IPS DF 6.9 (cell line): ENCODE results near the gene DEFB131A.
"Not testable (repeated sequence)": the region's sequence is repeated elsewhere in the genome, so short reads cannot be mapped to it uniquely, and the experiment has no call there.

Experiments
- DNase-seq: peaks from one replicate; pipeline ENCODE4 v3.0.0-alpha.2; 2013; ENCODE audit warnings: low read depth, low spot score
- H3K27ac ChIP-seq: one replicate; pipeline ENCODE4 v1.5.1; 2013; ENCODE audit warnings: low read length, control low read depth
- H3K27me3 ChIP-seq: 2 replicates; pipeline ENCODE4 v1.6.1; 2013; ENCODE audit warnings: mild to moderate bottlenecking, low read length; ENCODE audit not compliant: control insufficient read depth, insufficient read depth
- H3K36me3 ChIP-seq: 2 replicates; pipeline ENCODE4 v1.6.1; 2013; ENCODE audit warnings: low read length; ENCODE audit not compliant: control insufficient read depth, insufficient read depth
- H3K4me1 ChIP-seq: 2 replicates; pipeline ENCODE4 v1.6.1; 2013; ENCODE audit warnings: low read length; ENCODE audit not compliant: control insufficient read depth, insufficient read depth
- H3K4me3 ChIP-seq: 2 replicates; pipeline ENCODE4 v1.5.1; 2013; ENCODE audit warnings: mild to moderate bottlenecking, low read length
- H3K9me3 ChIP-seq: 2 replicates; pipeline ENCODE4 v1.6.1; 2013; ENCODE audit warnings: low read length, inconsistent platforms; ENCODE audit not compliant: control insufficient read depth, insufficient read depth
- WGBS: extraction: QIAGEN DNeasy Blood & Tissue Kit; methylation state at CpG from one replicate; pipeline ENCODE4 v1.1.7; 2013; ENCODE audit warnings: mixed read lengths, missing lambda C conversion rate; ENCODE audit not compliant: insufficient read length, insufficient coverage; 5-methylcytosine and 5-hydroxymethylcytosine counted together

DEFB131A gene

DNA sequence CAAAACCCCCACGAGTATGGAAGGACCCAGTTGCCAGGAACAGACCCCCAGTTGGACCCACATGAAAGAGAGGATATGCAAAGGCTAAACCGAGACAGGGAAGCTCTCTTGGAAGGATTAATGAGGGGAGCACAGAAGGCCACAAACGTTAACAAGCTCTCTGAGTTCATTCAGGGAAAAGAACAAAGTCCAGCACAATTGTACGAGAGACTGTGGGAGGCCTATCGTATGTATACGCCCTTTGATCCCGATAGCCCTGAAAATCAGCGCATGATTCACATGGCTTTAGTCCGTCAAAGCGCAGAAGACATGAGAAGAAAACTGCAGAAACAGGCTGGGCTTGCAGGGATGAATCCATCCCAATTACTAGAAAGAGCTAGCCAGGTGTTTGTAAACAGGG is 8.0 kb downstream of the DEFB131A start:
- not testable (repeated sequence) for H3K27ac ChIP-seq, DNase-seq, H3K4me3 ChIP-seq, H3K9me3 ChIP-seq, H3K4me1 ChIP-seq, H3K27me3 ChIP-seq, H3K36me3 ChIP-seq
- WGBS = no CpG with 5 or more reads among the region's 10 CpGs

DNA sequence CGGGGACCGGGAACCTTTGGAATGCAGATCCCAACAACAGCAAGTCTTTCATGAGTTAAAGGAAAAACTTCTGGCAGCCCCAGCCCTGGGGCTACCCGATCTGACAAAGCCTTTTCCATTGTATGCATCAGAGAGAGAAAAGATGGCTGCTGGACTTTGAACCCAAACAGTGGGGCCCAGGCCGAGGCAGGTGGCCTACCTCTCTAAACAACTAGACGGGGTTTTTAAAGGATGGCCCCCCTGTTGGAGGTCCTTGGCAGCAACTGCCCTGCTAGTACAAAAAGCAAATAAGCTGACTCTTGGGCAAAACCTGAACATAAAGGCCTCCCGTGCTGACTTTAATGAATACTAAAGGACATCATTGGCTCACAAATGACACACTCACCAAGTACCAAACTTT is 10.1 kb downstream of the DEFB131A start:
- H3K27ac ChIP-seq, DNase-seq, H3K36me3 ChIP-seq, H3K4me3 ChIP-seq, H3K27me3 ChIP-seq, H3K9me3 ChIP-seq, H3K4me1 ChIP-seq: not testable (repeated sequence)
- WGBS = no CpG with 5 or more reads among the region's 6 CpGs

- H3K36me3 ChIP-seq, H3K27ac ChIP-seq, DNase-seq, H3K4me1 ChIP-seq, H3K4me3 ChIP-seq, H3K9me3 ChIP-seq, H3K27me3 ChIP-seq: not testable (repeated sequence)
- no CpG with 5 or more reads among the region's 5 CpGs for WGBS
Observed at GRCh38 chr4:9455046-9455445, 10.8 kb downstream of the DEFB131A start.

GRCh38 chr4:9479466-9479865 is 35.3 kb downstream of the DEFB131A start:
- WGBS = no CpG with 5 or more reads among the region's 8 CpGs

DNA sequence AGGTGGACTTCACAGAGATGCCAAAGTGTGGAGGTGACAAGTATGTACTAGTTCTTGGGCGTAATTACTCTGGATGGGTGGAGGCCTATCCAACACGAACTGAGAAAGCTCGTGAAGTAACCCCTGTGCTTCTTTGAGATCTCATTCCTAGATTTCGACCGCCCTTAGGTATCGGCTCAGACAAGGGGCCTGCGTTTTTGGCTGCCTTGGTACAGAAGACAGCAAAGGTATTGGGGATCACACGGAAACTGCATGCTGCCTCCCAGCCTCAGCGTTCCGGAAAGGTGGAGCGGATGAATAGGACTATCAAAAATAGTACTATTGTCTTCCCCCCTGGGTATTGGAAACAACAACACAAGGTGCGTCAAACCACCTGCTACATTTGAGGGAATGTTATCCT is 35.9 kb downstream of the DEFB131A start:
- DNase-seq, H3K36me3 ChIP-seq: not testable (repeated sequence)
- WGBS = no CpG with 5 or more reads among the region's 12 CpGs

More at GRCh38 chr4:9479466-9479865, 35.3 kb downstream of the DEFB131A start:
- not testable (repeated sequence) for H3K4me3 ChIP-seq, H3K27me3 ChIP-seq, DNase-seq, H3K27ac ChIP-seq, H3K36me3 ChIP-seq, H3K4me1 ChIP-seq, H3K9me3 ChIP-seq

GRCh38 chr4:9482871-9483270 is 38.7 kb downstream of the DEFB131A start:
- not testable (repeated sequence) for H3K27me3 ChIP-seq, H3K36me3 ChIP-seq, DNase-seq, H3K4me3 ChIP-seq, H3K9me3 ChIP-seq, H3K27ac ChIP-seq, H3K4me1 ChIP-seq
- WGBS = no CpG with 5 or more reads among the region's 11 CpGs

More for the DNA sequence above, 35.9 kb downstream of the DEFB131A start:
- H3K27ac ChIP-seq, H3K9me3 ChIP-seq, H3K4me3 ChIP-seq, H3K27me3 ChIP-seq, H3K4me1 ChIP-seq: not testable (repeated sequence)

DNA sequence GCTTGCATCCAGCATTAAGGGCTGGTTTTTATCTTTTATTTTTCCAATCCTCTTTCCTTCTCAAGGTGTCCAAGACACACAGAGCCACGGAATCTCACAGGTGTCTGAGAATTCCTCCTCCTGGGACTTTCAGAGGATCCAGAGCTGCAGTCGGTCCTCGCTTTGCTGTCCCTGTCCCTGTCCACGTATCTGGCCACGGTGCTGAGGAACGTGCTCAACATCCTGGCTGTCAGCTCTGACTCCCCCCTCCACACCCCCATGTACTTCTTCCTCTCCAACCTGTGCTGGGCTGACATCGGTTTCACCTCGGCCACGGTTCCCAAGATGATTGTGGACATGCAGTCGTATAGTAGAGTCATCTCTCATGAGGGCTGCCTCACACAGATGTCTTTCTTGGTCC is 39.5 kb downstream of the DEFB131A start:
- not testable (repeated sequence) for H3K4me1 ChIP-seq, DNase-seq, H3K4me3 ChIP-seq, H3K27me3 ChIP-seq, H3K27ac ChIP-seq, H3K36me3 ChIP-seq, H3K9me3 ChIP-seq
- WGBS = no CpG with 5 or more reads among the region's 10 CpGs

GRCh38 chr4:9486880-9487279 is 42.7 kb downstream of the DEFB131A start:
- no CpG with 5 or more reads among the region's 11 CpGs for WGBS
- not testable (repeated sequence) for DNase-seq, H3K9me3 ChIP-seq, H3K4me3 ChIP-seq, H3K27ac ChIP-seq, H3K4me1 ChIP-seq, H3K27me3 ChIP-seq, H3K36me3 ChIP-seq

DNA sequence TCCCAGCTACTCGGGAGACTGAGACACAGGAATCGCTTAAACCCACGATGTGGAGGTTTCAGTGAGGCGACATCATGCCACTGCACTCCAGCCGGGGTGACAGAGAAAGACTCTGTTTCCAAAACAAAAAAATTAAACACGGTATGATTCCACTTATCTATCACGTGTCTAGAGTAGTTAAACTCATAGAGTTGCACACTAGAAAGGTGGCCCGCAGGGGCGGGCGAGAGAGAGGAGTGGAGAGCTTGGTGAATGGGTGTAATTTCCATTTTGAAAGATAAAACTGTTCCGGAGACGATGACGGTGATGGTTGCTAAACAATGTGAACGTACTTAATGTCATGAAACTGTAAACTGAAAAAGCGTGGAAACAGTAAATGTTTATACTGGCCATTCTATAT is 44.6 kb downstream of the DEFB131A start:
- H3K4me1 ChIP-seq, H3K27me3 ChIP-seq, DNase-seq, H3K4me3 ChIP-seq, H3K36me3 ChIP-seq, H3K9me3 ChIP-seq, H3K27ac ChIP-seq: not testable (repeated sequence)
- no CpG with 5 or more reads among the region's 15 CpGs for WGBS

- H3K36me3 ChIP-seq, DNase-seq, H3K4me1 ChIP-seq, H3K27me3 ChIP-seq, H3K9me3 ChIP-seq, H3K4me3 ChIP-seq, H3K27ac ChIP-seq: not testable (repeated sequence)
- no CpG with 5 or more reads among the region's 7 CpGs for WGBS
Observed at GRCh38 chr4:9490496-9490895, 46.3 kb downstream of the DEFB131A start.

DNA sequence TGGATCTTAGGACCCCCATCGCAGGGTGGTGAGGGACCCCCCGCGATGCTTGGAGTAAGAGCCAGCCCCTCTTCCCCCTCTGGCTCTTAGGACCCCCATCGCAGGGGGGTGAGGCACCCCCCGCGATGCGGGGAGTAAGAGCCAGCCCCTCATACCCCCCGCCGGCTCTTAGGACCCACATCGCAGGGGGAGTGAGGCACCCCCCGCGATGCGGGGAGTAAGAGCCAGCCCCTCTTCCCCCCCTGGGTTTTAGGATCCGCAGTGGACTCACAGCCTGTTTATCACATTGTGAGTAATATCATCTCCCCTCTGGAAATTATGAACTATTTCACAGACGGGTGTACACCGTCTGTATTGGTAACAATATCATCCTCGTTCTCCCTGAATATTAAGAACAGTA is 46.8 kb downstream of the DEFB131A start:
- not testable (repeated sequence) for H3K4me1 ChIP-seq, H3K4me3 ChIP-seq, H3K27ac ChIP-seq, H3K36me3 ChIP-seq, H3K9me3 ChIP-seq, DNase-seq, H3K27me3 ChIP-seq
- WGBS = no CpG with 5 or more reads among the region's 17 CpGs
